ENCODE results near the gene HSPB6.
A peak's percentile ranks its signal among the peaks of the same experiment; 100 is the strongest.
"Not testable (repeated sequence)": the region's sequence is repeated elsewhere in the genome, so short reads cannot be mapped to it uniquely, and the experiment has no call there.

HSPB6 gene

GRCh38 chr19:35729021-35729420 is 27.8 kb downstream of the HSPB6 start:
- DNase-seq = no peak

- no peak for DNase-seq
These were observed 28.7 kb downstream of the HSPB6 start for GRCh38 chr19:35727956-35728706.

GRCh38 chr19:35727053-35727955 is 29.5 kb downstream of the HSPB6 start:
- no peak for DNase-seq

GRCh38 chr19:35725216-35725861 is 31.5 kb downstream of the HSPB6 start:
- DNase-seq = no peak

- DNase-seq = no peak
These were observed 32.3 kb downstream of the HSPB6 start for GRCh38 chr19:35724560-35724959.

- DNase-seq = not testable (repeated sequence)
These were observed 32.7 kb downstream of the HSPB6 start for GRCh38 chr19:35724132-35724531.

GRCh38 chr19:35723671-35724070 is 33.2 kb downstream of the HSPB6 start:
- DNase-seq = no peak

GRCh38 chr19:35722897-35723296 is 33.9 kb downstream of the HSPB6 start:
- DNase-seq = no peak

- DNase-seq = no peak
These were observed 34.4 kb downstream of the HSPB6 start for GRCh38 chr19:35722461-35722860.

GRCh38 chr19:35721374-35721773 is 35.5 kb downstream of the HSPB6 start:
- DNase-seq = no peak

GRCh38 chr19:35720648-35721047 is 36.2 kb downstream of the HSPB6 start:
- DNase-seq = no peak

GRCh38 chr19:35720163-35720524 is 36.7 kb downstream of the HSPB6 start:
- DNase-seq = no peak

GRCh38 chr19:35719402-35720162 is 37.2 kb downstream of the HSPB6 start:
- DNase-seq = no peak

- peak; percentile 68 for DNase-seq
These were observed 38.3 kb downstream of the HSPB6 start for GRCh38 chr19:35718345-35719041.

- no peak for DNase-seq
These were observed 39.0 kb downstream of the HSPB6 start, which contains the start of gene KMT2B for GRCh38 chr19:35717665-35718344. TSS of gene KMT2B (plus strand) at chr19:35718003. CDS start at chr19:35718019, 16 bp downstream.

GRCh38 chr19:35716801-35717664 is 39.8 kb downstream of the HSPB6 start:
- DNase-seq = peak; percentile 98

- peak; percentile 21 for DNase-seq
These were observed 40.6 kb downstream of the HSPB6 start for GRCh38 chr19:35715981-35716800.

GRCh38 chr19:35715355-35715809 is 41.4 kb downstream of the HSPB6 start:
- DNase-seq = no peak

- no peak for DNase-seq
These were observed 42.1 kb downstream of the HSPB6 start for GRCh38 chr19:35714601-35715354.

Data from activated naive CD4-positive, alpha-beta T cell treated with Interleukin-2 at 50 U/mL for 16 hours (primary cell).